H7 (cell line): Measurements from ENCODE around the gene OR52B6. TPM values are rescaled to one million over a fixed set of nuclear protein-coding genes. Genes with fewer than 3 reads are reported as not detected.

Experiments used
- DNase-seq: peaks from one replicate; pipeline ENCODE4 v3.0.0; 2012
- H3K27me3 ChIP-seq: 2 replicates; pipeline ENCODE4 v1.6.0; 2011; ENCODE audit warnings: mild to moderate bottlenecking, low read length; ENCODE audit not compliant: control insufficient read depth, insufficient read depth
- H3K36me3 ChIP-seq: replicated peaks from 2 replicates; pipeline ENCODE4 v1.5.1; 2011; ENCODE audit warnings: low read length; ENCODE audit not compliant: control insufficient read depth, insufficient read depth
- H3K4me3 ChIP-seq: 2 replicates; pipeline ENCODE4 v1.5.1; 2011; ENCODE audit warnings: low read depth, mild to moderate bottlenecking, control low read depth, low read length, moderate library complexity; ENCODE audit not compliant: insufficient read depth
- total RNA-seq: library from RNA; depleted of rRNA; stranded (reverse); fragments of >200 nt; shearing (Covaris generic); gene quantifications from 2 replicates; pipeline ENCODE4 v1.2.3, GENCODE V29; 2014; rRNA removed

Gene OR52B6, protein sequence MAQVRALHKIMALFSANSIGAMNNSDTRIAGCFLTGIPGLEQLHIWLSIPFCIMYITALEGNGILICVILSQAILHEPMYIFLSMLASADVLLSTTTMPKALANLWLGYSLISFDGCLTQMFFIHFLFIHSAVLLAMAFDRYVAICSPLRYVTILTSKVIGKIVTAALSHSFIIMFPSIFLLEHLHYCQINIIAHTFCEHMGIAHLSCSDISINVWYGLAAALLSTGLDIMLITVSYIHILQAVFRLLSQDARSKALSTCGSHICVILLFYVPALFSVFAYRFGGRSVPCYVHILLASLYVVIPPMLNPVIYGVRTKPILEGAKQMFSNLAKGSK
- total RNA-seq = not detected in 2 replicates

DNA sequence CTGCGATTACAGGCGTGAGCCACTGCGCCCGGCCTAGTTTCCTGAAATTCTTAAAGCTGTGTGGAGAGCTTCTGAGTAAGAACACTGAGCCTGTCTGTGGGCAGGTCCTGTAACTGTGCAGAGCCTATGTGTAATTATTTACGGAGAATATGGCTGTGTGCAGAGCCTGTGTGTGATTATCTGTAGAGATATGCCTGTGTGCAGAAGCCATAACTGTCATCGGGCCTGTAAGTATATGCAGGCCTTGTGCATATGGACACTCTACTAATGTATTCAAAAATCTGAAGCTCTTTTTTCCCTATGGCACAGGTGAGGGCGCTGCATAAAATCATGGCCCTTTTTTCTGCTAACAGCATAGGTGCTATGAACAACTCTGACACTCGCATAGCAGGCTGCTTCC lies at the start of gene OR52B6:
TSS of gene OR52B6 (plus strand) at position 301 of the 400 bp plus-strand sequence. CDS start at position 301, 0 bp downstream.
- Histone ChIP-seq H3K27me3 (no peaks in the 10 kb centered on the region), H3K36me3 (no peaks in the 10 kb centered on the region), H3K4me3 (no peak within 1 kb of the TSS)
- DNase-seq = no peak

DNA sequence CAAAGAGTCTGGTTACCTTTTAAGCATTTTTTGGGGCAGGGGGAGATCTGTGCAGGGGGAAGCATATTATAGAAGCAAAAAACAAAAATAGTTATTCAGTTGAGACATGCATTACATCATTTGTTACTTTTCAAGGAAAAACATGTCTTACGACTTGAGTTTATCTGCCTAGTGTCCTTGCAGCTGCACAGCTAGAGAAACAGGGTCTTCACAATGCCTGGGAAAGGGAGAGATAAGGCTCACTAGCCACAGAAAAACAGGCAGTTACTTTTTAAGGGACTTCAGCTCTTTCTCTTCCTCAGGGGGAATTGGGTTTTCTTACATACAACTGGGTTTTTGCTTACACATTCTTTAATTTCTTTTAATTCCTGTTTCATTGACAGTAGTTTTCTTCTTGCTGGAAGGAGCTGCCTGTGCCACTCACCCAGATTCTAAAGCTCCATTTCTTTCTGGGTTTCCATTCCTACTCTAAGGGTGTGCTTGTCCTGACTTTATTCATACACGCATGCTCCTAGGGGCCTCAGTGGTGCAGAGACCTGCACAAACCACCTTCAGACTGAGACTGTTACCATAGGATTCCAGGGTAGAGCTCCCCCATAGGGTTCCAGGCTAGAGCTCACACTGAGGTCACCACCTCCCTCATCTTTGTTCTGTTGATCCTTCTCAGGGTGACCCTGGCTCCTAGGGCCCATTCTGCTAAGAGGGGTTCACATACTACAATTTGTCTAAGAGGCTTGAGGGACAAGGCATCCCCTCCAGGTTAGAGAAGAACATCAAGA lies 49.4 kb upstream of the OR52B6 start:
- H3K4me3 ChIP-seq = no peak overlapping the region
- H3K27me3 ChIP-seq = no peaks in the 10 kb centered on the region
- no peaks in the 10 kb centered on the region for H3K36me3 ChIP-seq
- DNase-seq = no peak

DNA sequence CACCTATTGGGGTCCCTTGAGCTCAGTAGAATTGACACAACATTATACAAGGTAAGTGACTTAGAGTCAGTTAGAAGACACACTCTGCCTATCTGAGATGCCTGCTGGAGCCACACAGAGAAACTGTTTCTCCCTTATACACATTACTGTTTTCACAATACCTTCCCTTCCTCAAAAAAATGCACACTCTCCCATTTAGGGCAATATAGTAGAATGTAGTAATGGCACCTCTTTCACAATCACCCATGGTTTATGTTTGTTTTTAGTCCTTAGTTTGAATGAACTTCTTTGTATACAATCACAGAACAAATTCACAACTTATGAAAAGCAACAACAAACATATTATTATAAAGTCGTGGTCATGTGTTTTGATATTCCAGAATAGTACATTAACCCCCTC lies 46.6 kb upstream of the OR52B6 start:
- Histone ChIP-seq H3K36me3 (no peaks in the 10 kb centered on the region), H3K4me3 (no peak overlapping the region), H3K27me3 (no peaks in the 10 kb centered on the region)
- no peak for DNase-seq

DNA sequence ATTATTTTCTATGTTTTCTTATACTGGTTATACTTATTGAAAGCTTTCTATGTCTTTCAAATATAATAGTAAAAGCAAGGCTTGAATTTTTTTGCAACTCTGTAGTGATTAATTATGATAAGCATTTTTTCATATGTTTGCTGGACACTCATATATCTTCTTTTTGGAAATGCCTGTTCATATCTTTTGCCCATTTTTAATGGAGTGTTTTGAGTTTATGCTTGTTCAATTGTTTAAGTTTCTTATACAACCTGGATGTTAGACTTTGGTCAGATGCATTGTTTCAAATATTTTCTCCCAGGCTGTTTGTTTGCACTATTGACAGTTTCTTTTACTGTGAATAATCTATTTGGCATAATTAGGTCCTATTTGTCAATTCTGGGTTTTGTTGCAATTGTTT lies 44.2 kb upstream of the OR52B6 start:
- no peaks in the 10 kb centered on the region for H3K27me3 ChIP-seq
- H3K4me3 ChIP-seq = no peak overlapping the region
- no peaks in the 10 kb centered on the region for H3K36me3 ChIP-seq
- no peak for DNase-seq

DNA sequence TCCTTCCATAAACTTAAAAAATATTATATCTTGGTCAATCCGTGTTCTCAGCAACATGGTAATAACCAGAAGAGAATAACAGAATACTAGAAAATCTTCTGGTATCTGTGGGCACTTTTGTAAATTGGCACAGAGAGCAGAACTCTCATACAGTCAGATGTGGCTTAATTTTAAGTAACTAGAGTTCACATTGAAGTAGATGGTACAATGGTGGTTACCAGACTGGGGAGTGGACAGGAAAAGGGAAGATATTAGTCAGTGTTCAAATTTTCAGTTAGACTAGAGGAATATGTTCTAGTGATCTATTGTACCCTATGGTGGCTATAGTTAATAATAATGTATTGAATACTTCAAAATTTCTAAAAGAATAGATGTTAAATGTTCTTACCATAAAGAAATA lies 39.2 kb upstream of the OR52B6 start:
- no peaks in the 10 kb centered on the region for H3K36me3 ChIP-seq
- no peak for DNase-seq
- no peak overlapping the region for H3K4me3 ChIP-seq
- H3K27me3 ChIP-seq = no peaks in the 10 kb centered on the region

DNA sequence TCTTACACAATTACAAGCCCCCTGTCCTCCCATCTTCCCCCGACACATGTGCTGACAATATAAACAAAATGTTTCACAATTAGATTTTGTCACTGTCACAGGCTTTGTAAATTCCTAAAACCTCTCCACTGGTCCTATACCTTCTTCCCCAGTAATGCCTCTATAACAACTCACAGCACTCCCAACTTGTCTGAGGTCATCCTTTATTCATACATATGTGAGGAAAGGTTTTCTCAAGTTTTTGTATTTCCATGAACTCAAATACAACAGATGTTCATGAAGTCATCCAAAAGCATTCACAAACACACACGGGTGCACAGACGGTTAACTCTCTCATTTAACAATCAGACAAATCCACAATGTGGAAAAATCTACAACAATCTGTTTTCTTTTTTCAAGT lies 34.2 kb upstream of the OR52B6 start:
- Histone ChIP-seq H3K4me3 (no peak overlapping the region), H3K27me3 (no peaks in the 10 kb centered on the region), H3K36me3 (no peaks in the 10 kb centered on the region)
- no peak for DNase-seq

DNA sequence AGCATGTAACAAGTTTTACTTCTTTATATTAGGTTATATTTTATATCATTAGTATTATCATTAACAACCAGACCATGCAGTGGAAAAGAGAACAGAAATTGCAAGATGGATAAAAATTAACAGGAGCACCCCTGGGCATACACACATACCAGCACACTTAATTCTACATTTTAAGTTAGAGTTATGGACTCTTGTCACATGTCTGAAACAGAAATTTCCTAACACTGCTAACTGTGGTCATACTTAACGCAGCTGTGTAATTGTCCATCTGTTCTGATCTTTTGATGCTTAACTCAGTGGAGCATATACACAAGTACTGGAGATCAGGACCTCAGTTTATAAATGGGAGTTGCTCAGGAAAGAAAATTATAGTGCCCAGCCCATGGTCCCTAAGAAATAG lies 32.7 kb upstream of the OR52B6 start:
- no peaks in the 10 kb centered on the region for H3K27me3 ChIP-seq
- H3K4me3 ChIP-seq = no peak overlapping the region
- no peaks in the 10 kb centered on the region for H3K36me3 ChIP-seq
- DNase-seq = no peak

DNA sequence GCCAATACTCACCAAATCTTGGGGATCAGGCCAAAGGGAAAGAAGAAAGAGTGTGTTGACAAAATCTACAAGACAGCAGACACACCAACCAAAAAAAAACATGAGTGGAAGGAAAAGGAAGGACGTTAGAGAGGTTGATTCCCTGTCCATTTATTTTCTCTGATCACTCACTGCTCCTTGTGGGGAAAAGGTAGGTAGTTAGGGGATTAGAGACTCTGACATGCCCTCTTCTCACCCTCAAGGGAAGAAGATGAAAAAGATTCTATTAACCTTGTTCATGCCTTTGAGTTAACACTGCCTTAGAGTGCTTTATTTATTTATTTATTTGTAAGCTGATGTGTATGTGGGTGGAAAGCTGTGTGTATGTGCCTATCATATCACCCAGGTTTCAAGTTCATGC lies 32.2 kb upstream of the OR52B6 start, which contains the start of gene OR52H1:
TSS of gene OR52H1 (minus strand) at position 101 of the 400 bp plus-strand sequence. CDS start 3,035 bp downstream, outside the sequence.
- DNase-seq = no peak
- H3K27me3 ChIP-seq = no peaks in the 10 kb centered on the region
- H3K4me3 ChIP-seq = no peak within 1 kb of the TSS

DNA sequence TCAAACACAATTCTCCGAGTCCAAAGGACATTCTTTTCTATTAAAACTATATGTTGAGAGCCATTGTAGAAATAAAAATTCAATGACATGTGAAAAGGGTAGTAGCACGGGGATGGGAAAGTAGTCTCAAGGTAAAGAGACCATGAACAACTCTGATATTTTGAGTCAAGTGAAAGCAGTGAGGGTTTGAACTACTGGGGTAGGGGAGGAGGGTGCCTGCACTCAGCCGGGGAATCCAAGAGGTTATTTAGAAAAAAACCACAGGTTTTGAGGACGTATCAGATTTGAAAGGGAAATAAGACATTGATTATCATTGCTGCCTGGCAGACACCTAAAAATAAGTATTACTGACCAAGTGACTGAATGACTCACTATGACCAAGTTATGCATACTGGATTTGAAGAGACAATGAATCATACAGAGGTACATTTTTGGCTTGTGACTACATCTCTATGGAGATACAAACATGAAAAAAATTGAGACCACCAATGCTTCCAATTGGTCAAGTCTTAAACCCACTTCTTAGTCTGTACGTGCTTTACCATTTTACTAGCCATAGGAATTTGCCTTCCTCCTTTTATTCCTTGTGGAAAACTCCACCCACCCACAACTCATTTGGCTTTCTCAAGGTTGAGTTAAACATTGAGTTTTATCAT lies 30.1 kb upstream of the OR52B6 start:
- H3K27me3 ChIP-seq = no peaks in the 10 kb centered on the region
- no peak overlapping the region for H3K4me3 ChIP-seq
- no peaks in the 10 kb centered on the region for H3K36me3 ChIP-seq
- no peak for DNase-seq

More for the DNA sequence above, 32.2 kb upstream of the OR52B6 start, which contains the start of gene OR52H1:
- no peaks in the 10 kb centered on the region for H3K36me3 ChIP-seq

DNA sequence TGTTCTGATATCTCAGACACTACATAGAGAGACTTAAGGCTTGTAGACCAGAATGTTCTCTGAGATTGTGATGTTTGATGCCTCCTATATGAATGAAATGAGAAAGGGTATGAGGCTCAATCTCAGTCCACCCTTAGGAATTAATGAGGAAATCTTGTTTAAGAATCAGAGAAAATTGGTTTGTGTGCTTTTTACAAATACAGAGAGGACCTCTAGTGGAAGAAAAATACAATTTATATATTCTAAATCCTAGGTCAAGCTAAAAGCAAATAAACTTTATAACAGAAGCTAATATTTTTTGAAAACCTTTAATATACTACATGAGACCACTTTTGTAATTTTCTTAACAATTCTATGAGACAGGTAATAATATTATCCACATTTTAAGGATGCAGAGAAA lies 27.3 kb upstream of the OR52B6 start:
- H3K36me3 ChIP-seq = no peaks in the 10 kb centered on the region
- H3K27me3 ChIP-seq = no peaks in the 10 kb centered on the region
- no peak overlapping the region for H3K4me3 ChIP-seq
- DNase-seq = no peak

DNA sequence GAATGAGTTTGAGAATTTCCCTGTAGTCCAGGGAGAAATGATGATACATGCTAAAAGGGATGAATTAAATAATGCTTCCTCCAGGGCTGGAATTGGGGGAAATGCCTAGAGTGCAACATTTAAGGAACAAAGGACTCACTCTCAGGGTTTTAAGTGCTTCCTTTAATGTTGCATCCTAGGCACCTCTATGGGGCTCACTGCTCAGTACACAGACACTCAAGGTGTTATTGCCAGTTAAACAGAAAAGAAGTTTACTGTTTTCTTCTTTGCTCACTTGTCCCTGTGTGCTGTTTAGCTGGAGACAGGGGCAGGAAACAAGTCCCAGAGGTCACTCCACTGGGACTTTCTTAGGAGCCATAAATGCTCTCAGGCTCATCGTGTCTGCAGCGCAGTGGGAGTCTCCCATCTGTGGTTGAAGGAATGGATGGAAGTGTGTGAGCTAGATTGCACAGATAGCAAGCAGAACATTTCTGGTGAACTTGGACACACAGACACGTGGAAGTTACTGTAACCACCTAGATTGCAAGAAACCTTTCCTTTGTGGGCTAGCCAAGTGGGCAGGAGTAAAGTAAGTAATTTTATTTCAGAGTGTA lies 24.0 kb upstream of the OR52B6 start:
- no peaks in the 10 kb centered on the region for H3K36me3 ChIP-seq
- H3K4me3 ChIP-seq = no peak overlapping the region
- DNase-seq = no peak
- H3K27me3 ChIP-seq = no peaks in the 10 kb centered on the region

DNA sequence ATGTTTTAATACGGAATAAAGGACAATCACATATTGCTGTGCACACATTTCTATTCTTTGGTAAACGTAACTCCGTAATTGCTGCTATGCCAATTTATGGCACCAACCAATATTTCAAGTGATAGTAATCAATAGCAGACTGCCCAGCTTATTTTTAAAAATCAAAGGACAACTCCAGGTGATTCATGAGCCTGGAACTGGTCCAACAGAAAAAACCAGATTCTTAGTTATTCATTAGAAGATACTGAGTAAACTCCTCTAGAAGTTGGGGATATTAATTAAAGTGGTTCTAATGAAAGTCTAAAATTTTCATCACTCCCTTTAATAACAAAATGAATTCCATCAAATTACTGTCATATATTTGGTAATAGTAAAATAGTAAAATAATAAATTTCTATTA lies 22.9 kb upstream of the OR52B6 start:
- H3K27me3 ChIP-seq = no peaks in the 10 kb centered on the region
- H3K36me3 ChIP-seq = no peaks in the 10 kb centered on the region
- DNase-seq = no peak
- no peak overlapping the region for H3K4me3 ChIP-seq

DNA sequence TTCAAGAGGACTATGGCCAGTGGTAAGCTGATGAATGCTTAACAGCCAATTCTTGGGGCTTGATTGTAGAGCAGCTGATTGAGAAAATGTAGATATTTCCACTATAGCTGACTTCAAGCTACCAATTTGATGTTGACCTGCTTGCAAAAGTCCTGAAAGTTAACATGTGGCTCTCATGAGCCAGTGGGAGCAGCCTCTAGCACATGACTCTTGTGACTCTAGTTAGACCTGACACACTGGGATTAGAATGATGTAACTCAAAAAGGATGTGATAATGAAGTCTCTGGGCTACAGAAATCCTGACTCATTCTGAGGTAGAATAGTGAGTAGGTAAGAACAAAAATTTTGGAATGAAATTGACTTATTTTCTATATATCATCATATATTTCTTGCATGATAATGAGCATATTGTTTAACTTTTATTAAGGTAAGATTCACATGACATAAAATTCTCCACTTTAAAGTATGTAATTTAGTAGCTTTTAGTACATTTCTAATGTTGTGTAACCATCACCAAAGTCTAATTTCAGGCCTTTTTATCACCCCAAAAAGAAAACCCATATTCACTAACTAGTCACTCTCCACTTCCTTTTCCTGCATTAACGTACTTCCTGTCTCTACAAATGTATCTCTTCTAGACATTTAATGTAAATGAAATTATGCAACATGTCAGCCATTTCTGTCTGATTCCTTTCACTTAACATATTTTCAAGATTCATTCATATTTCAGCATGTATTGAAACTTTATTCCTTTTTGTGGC lies 16.2 kb upstream of the OR52B6 start:
- Histone ChIP-seq H3K4me3 (no peak overlapping the region), H3K36me3 (no peaks in the 10 kb centered on the region), H3K27me3 (no peaks in the 10 kb centered on the region)
- DNase-seq = no peak

DNA sequence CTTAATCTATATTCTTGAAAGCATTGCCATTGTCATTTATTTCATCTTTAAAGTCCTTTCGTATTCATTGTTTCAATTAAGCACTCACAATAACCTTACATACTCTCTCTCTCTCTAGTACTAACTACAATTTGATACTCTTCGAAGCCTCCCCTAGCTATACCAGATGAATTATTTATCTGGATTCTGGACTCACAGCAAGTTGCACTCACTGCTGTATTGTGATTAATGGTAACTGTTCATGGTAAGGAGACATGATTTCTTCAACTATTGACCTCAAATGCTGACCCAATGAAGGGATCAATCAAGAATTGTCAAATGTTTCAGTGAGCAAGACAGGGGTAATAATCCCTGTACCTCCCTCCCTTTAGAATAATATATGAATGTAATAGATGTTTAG lies 6.0 kb upstream of the OR52B6 start:
- no peaks in the 10 kb centered on the region for H3K27me3 ChIP-seq
- H3K36me3 ChIP-seq = no peaks in the 10 kb centered on the region
- DNase-seq = no peak
- H3K4me3 ChIP-seq = no peak overlapping the region
